CD4-positive, CD25-positive, alpha-beta regulatory T cell (primary cell): ENCODE data around the gene FBL. TPM values are rescaled to one million over a fixed set of nuclear protein-coding genes. Genes with fewer than 3 reads are reported as not detected.

Experiments
- ATAC-seq, 2 donors: fragments of 150-1000 bp; cut with Tn5 transposase; one replicate each; pipeline ENCODE4 v1.10.0; 2021; ENCODE audit warnings: low read depth in 2 of 2, moderate number of reproducible peaks in 2 of 2, moderate library complexity in 1 of 2
- DNase-seq, 3 donors: peaks; one replicate each; pipeline versions ENCODE4 v3.0.0 to v3.0.0-alpha.2; 2012 to 2022; ENCODE audit warnings: mixed read lengths in 1 of 3
- H3K27ac ChIP-seq: one replicate; pipeline ENCODE4 v1.7.0; 2013; ENCODE audit warnings: mild to moderate bottlenecking, low read length; ENCODE audit not compliant: insufficient read depth, poor library complexity, severe bottlenecking
- H3K27me3 ChIP-seq: one replicate; pipeline ENCODE4 v1.7.0; 2013; ENCODE audit warnings: low read length; ENCODE audit not compliant: control insufficient read depth, insufficient read depth
- H3K36me3 ChIP-seq: one replicate; pipeline ENCODE4 v1.7.0; 2013; ENCODE audit warnings: mild to moderate bottlenecking, low read length, moderate library complexity; ENCODE audit not compliant: control insufficient read depth, insufficient read depth
- H3K4me1 ChIP-seq: 2 replicates; pipeline ENCODE4 v1.7.0; 2013; ENCODE audit warnings: mild to moderate bottlenecking, low read length; ENCODE audit not compliant: insufficient read depth, control insufficient read depth, poor library complexity, severe bottlenecking
- H3K4me3 ChIP-seq: one replicate; pipeline ENCODE4 v1.7.0; 2013; ENCODE audit warnings: low read depth, mild to moderate bottlenecking, low read length, moderate library complexity
- H3K9me3 ChIP-seq, 2 experiments: 1 replicate in 1 of 2; 2 replicates in 1 of 2; pipeline ENCODE4 v1.7.0; 2013; ENCODE audit warnings: low read length in 2 of 2, mild to moderate bottlenecking in 1 of 2, moderate library complexity in 1 of 2; ENCODE audit not compliant: control insufficient read depth in 2 of 2
- H3K27ac Mint-ChIP-seq, 3 donors: one replicate each; pipeline ENCODE4 v1.8.0; 2020 to 2022; ENCODE audit warnings: mild to moderate bottlenecking in 3 of 3, mixed read lengths in 3 of 3, moderate library complexity in 2 of 3
- H3K27me3 Mint-ChIP-seq: one replicate; pipeline ENCODE4 v1.8.0; 2022; ENCODE audit warnings: mild to moderate bottlenecking, mixed read lengths
- H3K36me3 Mint-ChIP-seq: one replicate; pipeline ENCODE4 v1.8.0; 2020; ENCODE audit warnings: mixed read lengths
- H3K4me1 Mint-ChIP-seq, 4 donors: one replicate each; pipeline ENCODE4 v1.8.0; 2020 to 2022; ENCODE audit warnings: mixed read lengths in 4 of 4, mild to moderate bottlenecking in 1 of 4
- H3K4me3 Mint-ChIP-seq, 4 donors: one replicate each; pipeline ENCODE4 v1.8.0; 2020 to 2022; ENCODE audit warnings: mild to moderate bottlenecking in 4 of 4, mixed read lengths in 4 of 4, moderate library complexity in 3 of 4
- H3K9me3 Mint-ChIP-seq, 7 donors: one replicate each; pipeline ENCODE4 v1.8.0; 2020 to 2022; ENCODE audit warnings: mixed read lengths in 7 of 7, mild to moderate bottlenecking in 3 of 7, moderate library complexity in 2 of 7
- polyA plus RNA-seq, 4 donors: library from polyadenylated mRNA; unstranded; fragments of 300-500 nt; fragmentation: Illumina TruSeq; gene quantifications; one replicate each; pipeline ENCODE4 v1.2.3, GENCODE V29; 2021
- total RNA-seq: library from RNA; stranded (reverse); gene quantifications from one replicate; pipeline ENCODE4 v1.2.3, GENCODE V29; 2022

FBL gene
- total and polyA plus RNA-seq, 5 donors from 2014 or later = 142 to 194 (median 183) TPM

DNA sequence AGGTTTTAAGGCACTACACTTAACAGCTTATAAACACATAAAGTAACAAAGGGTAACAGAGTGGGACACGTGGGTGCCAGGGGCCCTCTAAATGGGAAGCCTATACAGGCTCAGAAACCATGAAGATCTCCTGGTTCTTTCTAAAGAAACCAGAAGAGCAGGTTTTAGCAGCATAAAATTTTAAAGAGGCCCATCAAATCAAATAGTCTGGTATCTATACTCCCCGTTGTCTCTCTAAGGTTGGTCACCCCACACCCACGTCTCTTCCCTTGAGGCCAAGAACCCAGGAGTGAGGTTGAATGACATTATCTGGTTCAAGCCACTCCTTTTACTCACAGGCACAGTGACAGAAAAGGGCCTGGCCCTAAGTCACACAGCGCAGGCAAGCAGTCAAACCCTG, 7.6 kb downstream of the FBL start:
- Histone ChIP-seq H3K27me3 (no peaks in the 10 kb centered on the region), H3K4me1 (peaks cover 15% of the 10 kb centered on the region), H3K36me3 (peaks cover 54% of the 10 kb centered on the region), H3K9me3 (no peaks in the 10 kb centered on the region), H3K27ac (no peak overlapping the region), H3K4me3 (no peak overlapping the region)
- no peak for DNase-seq
- Mint-ChIP-seq H3K27me3 (no peaks in the 10 kb centered on the region), H3K4me1 (peaks cover 7 to 40% (median 18%) of the 10 kb centered on the region in 4 donors), H3K36me3 (peaks cover 25% of the 10 kb centered on the region), H3K4me3 (no peak overlapping the region), H3K27ac (no peak overlapping the region), H3K9me3 (peaks cover 0 to 2% (median 0%) of the 10 kb centered on the region in 7 donors)
- ATAC-seq = no peak

DNA sequence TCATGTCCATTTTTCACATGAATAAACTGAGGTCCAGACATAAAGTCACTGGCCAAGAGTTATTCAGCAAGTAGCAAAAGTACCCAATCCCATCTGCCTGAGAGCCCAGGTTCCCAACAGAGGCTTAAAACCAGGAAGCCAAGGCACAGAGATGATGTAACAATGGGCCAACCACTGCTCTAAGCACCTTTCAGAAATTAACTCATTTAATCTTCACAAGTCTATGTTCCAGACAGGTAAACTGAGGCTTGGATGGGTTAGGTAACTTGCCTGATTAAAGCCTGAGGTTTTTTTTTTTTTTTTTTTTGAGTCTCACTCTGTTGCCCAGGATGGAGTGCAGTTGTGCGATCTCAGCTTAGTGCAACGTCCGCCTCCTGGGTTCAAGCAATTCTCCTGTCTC, 8.2 kb downstream of the FBL start:
- Mint-ChIP-seq H3K27ac (no peak overlapping the region), H3K36me3 (peaks cover 25% of the 10 kb centered on the region)

DNA sequence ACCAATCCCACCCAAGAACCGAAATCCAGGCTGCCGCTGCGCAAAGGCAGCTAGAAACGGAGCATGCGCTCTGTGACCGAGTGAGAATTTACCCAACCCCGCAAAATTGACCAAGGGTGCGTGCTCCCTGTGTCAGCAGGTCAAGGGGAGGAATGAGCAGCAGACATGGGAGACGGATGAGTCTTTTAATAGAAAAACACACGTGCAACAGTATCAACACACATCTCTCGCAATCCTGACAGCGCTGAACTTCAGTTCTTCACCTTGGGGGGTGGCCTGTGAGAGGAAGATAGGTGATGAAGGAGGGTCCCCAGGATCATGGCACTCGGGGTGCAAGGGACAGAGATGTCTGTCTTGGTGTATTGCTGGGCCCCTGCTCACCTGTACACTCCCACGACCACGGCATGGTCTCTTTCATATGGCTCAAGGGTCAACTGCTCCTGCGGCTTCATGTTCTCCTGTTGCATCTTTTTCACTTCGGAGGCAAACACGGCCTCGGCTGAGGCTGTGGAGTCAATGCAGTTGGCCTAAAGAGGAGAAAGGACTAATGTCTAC, 11.8 kb downstream of the FBL start:
- peaks cover 34% of the 10 kb centered on the region for H3K36me3 Mint-ChIP-seq

More for the DNA sequence above, 8.2 kb downstream of the FBL start:
- Mint-ChIP-seq H3K27me3 (no peaks in the 10 kb centered on the region), H3K4me3 (no peak overlapping the region), H3K9me3 (peaks cover 0 to 2% (median 0%) of the 10 kb centered on the region in 7 donors), H3K4me1 (peaks cover 7 to 35% (median 14%) of the 10 kb centered on the region in 4 donors)
- Histone ChIP-seq H3K27ac (no peak overlapping the region), H3K27me3 (no peaks in the 10 kb centered on the region), H3K9me3 (no peaks in the 10 kb centered on the region), H3K4me3 (no peak overlapping the region), H3K36me3 (peaks cover 54% of the 10 kb centered on the region), H3K4me1 (peaks cover 16% of the 10 kb centered on the region)
- ATAC-seq = no peak
- DNase-seq = no peak

DNA sequence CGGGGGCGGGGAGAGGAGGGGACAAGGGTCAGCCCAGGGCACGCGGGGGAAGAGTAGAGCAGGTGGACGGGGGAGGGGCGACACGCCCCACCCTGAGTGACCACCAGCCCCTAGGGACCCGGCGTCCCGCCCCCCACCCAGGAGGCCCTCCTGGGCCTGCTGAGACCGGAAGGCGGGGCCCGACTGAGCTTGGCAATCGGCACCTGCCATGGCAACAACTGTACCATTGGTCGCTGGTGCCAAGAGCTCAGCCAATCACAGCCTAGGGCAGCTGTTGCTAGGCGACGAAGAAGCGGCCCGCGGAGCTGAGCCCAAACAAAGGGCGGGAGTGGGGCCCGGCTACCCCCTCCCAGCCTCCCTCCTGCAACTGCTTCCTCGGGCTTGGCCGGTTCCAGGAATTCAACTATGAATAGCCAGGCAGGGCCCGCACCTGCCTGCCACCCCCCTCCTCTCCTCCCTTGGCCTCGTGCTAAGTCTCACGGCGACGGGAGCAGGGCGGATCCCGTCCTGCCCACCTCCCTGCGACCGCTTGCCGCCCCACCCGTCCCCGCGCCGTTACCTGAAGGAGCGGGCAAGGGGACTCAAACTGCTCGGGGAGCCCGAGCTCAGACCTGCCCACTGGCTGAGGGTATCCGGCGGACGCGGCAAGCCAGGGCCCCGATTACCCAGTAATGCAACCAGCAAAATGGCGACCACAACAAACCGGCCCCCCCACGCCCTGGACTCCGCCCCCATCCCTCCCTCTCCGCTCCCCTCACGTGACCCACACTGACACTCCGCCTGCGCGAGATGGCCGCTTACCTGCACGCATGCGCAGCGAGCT, 12.5 kb downstream of the FBL start, which contains the start of gene DYRK1B:
DYRK1B (minus strand) TSS at position 699 of the 823 bp plus-strand sequence. CDS start 2,295 bp downstream, outside the sequence.
- H3K4me3 Mint-ChIP-seq = peak within 1 kb of the TSS; percentile 76 to 94 (median 88)

More for the DNA sequence above, 11.8 kb downstream of the FBL start:
- H3K4me1 ChIP-seq = peaks cover 28% of the 10 kb centered on the region
- Mint-ChIP-seq H3K4me1 (peaks cover 5 to 29% (median 22%) of the 10 kb centered on the region in 4 donors), H3K27me3 (no peaks in the 10 kb centered on the region), H3K27ac (peak overlapping the region; percentile 69 to 97 (median 89)), H3K4me3 (peak overlapping the region; percentile 57 to 89 (median 78)), H3K9me3 (peaks cover 0 to 2% (median 0%) of the 10 kb centered on the region in 7 donors)
- peak overlapping the region; percentile 64 for H3K4me3 ChIP-seq
- peak overlapping the region; percentile 96 for H3K27ac ChIP-seq
- H3K36me3 ChIP-seq = peaks cover 63% of the 10 kb centered on the region
- ATAC-seq (no peak), DNase-seq (no peak)
- H3K9me3 ChIP-seq = no peaks in the 10 kb centered on the region
- no peaks in the 10 kb centered on the region for H3K27me3 ChIP-seq

DNA sequence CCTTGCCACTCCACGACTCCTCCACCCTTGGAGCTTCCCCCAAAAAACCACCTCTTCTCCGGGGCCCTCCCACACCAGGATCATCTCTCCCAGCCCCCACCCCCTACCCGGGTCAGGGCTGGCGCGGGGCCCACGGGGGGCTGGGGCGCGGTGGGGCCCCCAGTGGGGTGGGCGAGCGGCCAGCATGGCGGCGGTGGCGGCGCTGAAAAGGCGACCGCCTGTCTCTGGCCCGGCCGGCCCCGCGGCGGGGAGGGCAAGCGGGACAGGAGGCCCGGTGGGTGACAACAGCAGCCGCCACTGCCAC, 13.1 kb downstream of the FBL start:
- H3K4me1 ChIP-seq = peaks cover 28% of the 10 kb centered on the region
- no peaks in the 10 kb centered on the region for H3K9me3 ChIP-seq
- H3K27ac ChIP-seq = peak overlapping the region; percentile 96
- peaks cover 5 to 36% (median 29%) of the 10 kb centered on the region in 4 donors for H3K4me1 Mint-ChIP-seq
- peaks cover 0 to 2% (median 0%) of the 10 kb centered on the region in 7 donors for H3K9me3 Mint-ChIP-seq
- peak overlapping the region in 2 of 3 donors; percentile 68 to 93 for H3K27ac Mint-ChIP-seq
- no peaks in the 10 kb centered on the region for H3K27me3 ChIP-seq
- H3K4me3 Mint-ChIP-seq = peak overlapping the region; percentile 76 to 94 (median 88)
- H3K27me3 Mint-ChIP-seq = no peaks in the 10 kb centered on the region
- H3K4me3 ChIP-seq = peak overlapping the region; percentile 74
- peaks cover 39% of the 10 kb centered on the region for H3K36me3 Mint-ChIP-seq
- peaks cover 54% of the 10 kb centered on the region for H3K36me3 ChIP-seq
- DNase-seq = no peak
- ATAC-seq = no peak

More for the DNA sequence above, 12.5 kb downstream of the FBL start, which contains the start of gene DYRK1B:
- H3K36me3 ChIP-seq = peaks cover 58% of the 10 kb centered on the region
- ATAC-seq = peak; percentile 93
- H3K4me1 ChIP-seq = peaks cover 28% of the 10 kb centered on the region
- H3K27me3 Mint-ChIP-seq = no peaks in the 10 kb centered on the region
- peaks cover 5 to 32% (median 25%) of the 10 kb centered on the region in 4 donors for H3K4me1 Mint-ChIP-seq
- peak; percentile 97 to 98 (median 98) for DNase-seq
- H3K4me3 ChIP-seq = peak within 1 kb of the TSS; percentile 74
- H3K27ac Mint-ChIP-seq = peak within 1 kb of the TSS; percentile 69 to 97 (median 93)
- H3K27ac ChIP-seq = peak within 1 kb of the TSS; percentile 96
- H3K9me3 ChIP-seq = no peaks in the 10 kb centered on the region
- H3K36me3 Mint-ChIP-seq = peaks cover 35% of the 10 kb centered on the region
- H3K9me3 Mint-ChIP-seq = peaks cover 0 to 2% (median 0%) of the 10 kb centered on the region in 7 donors
- no peaks in the 10 kb centered on the region for H3K27me3 ChIP-seq

DNA sequence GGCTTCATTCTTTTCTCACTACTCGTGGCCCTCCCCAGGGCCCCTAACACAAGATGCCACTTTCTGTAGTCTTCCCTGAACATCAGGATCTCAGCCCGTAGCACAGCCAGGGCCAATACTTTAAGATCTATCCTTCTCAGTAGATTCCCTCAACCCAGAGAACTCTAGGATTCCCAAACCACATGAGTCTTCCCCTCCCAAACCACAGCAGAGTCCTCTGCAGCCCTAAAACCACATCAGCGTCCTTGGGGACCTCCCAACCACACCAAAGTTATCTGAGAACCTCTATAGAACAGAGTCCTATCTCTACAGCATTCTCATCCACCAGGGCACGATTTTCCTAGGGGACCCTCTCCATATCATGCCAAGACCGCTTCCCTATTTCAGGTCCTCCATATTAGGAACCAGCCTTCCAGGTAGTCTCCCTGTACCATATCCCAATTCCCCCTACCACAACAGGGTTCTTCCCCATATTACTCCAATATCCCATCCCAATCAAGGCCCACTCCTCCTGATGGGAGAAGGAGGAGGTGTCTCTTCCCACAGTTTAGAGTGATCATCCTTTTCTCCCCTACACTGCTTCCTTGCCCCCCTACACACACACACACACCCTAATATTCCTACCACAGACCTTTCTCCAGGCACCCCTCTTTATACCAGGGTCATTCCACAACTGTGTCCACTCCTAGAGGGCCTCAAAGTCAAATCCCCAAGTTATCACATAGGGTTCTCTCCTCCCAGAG, 13.7 kb downstream of the FBL start:
- peak overlapping the region; percentile 76 to 94 (median 84) for H3K4me3 Mint-ChIP-seq
- peaks cover 40% of the 10 kb centered on the region for H3K36me3 Mint-ChIP-seq
- no peaks in the 10 kb centered on the region for H3K9me3 ChIP-seq
- peak overlapping the region; percentile 74 for H3K4me3 ChIP-seq
- H3K27me3 ChIP-seq = no peaks in the 10 kb centered on the region
- H3K27ac Mint-ChIP-seq = peak overlapping the region; percentile 68 to 93 (median 88)
- peaks cover 5 to 36% (median 29%) of the 10 kb centered on the region in 4 donors for H3K4me1 Mint-ChIP-seq
- peaks cover 0 to 2% (median 0%) of the 10 kb centered on the region in 7 donors for H3K9me3 Mint-ChIP-seq
- ATAC-seq = no peak
- peaks cover 51% of the 10 kb centered on the region for H3K36me3 ChIP-seq
- H3K27me3 Mint-ChIP-seq = no peaks in the 10 kb centered on the region
- H3K27ac ChIP-seq = peak overlapping the region; percentile 96
- peaks cover 28% of the 10 kb centered on the region for H3K4me1 ChIP-seq
- no peak for DNase-seq

DNA sequence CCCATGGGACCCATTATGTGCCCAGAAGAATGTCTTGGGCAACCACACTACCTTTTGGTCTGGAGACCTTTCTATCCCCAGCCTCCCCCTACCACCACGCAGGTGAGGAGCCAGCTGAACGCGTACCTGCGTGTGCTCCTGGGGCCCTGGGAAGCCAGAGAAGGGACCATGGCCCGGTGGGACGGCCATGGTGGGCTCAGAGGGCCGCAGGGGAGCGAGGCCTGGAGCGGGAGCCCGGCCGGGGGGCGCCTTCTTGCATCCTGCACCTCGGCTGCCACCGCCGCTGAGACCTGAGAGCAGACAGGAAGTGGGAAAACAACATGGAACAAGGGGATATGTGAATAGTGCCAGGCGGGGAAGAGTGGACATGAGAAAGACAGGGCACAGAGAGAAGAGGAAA, 14.5 kb downstream of the FBL start:
- H3K27ac Mint-ChIP-seq = peak overlapping the region; percentile 26 to 93 (median 88)
- no peaks in the 10 kb centered on the region for H3K27me3 Mint-ChIP-seq
- peaks cover 0 to 2% (median 0%) of the 10 kb centered on the region in 7 donors for H3K9me3 Mint-ChIP-seq
- ATAC-seq (no peak), DNase-seq (no peak)
- H3K36me3 Mint-ChIP-seq = peaks cover 35% of the 10 kb centered on the region
- Histone ChIP-seq H3K27ac (no peak overlapping the region), H3K4me3 (no peak overlapping the region), H3K9me3 (no peaks in the 10 kb centered on the region), H3K36me3 (peaks cover 48% of the 10 kb centered on the region), H3K27me3 (no peaks in the 10 kb centered on the region), H3K4me1 (peaks cover 28% of the 10 kb centered on the region)
- peak overlapping the region in 3 of 4 donors; percentile 77 to 94 (median 82) for H3K4me3 Mint-ChIP-seq
- peaks cover 5 to 36% (median 28%) of the 10 kb centered on the region in 4 donors for H3K4me1 Mint-ChIP-seq
